ENCODE measurements around the gene FHIT. TPM values are rescaled to one million over a fixed set of nuclear protein-coding genes. Genes with fewer than 3 reads are reported as not detected.

FHIT gene
- total RNA-seq, 1 donor from 2014 or later: 20.2 TPM

Small RNA genes within 50 kb of the gene (microRNA-seq; reads per million reads assigned to microRNA genes)
- gene MIR548BB (ENCODE audit: unreplicated experiment): not detected
